ENCODE data around the gene TMEM238. TPM values are rescaled to one million over a fixed set of nuclear protein-coding genes. Genes with fewer than 3 reads are reported as not detected.

The TMEM238 gene, protein sequence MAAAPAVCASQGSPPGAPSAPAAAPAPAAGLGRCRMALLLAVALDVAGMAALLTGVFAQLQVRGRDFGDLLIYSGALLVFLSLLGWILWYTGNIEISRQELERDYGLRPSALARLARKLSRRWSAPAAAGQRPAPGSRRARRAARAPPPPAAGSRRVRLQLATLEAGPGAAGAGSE
- total RNA-seq, result not detected

DNA sequence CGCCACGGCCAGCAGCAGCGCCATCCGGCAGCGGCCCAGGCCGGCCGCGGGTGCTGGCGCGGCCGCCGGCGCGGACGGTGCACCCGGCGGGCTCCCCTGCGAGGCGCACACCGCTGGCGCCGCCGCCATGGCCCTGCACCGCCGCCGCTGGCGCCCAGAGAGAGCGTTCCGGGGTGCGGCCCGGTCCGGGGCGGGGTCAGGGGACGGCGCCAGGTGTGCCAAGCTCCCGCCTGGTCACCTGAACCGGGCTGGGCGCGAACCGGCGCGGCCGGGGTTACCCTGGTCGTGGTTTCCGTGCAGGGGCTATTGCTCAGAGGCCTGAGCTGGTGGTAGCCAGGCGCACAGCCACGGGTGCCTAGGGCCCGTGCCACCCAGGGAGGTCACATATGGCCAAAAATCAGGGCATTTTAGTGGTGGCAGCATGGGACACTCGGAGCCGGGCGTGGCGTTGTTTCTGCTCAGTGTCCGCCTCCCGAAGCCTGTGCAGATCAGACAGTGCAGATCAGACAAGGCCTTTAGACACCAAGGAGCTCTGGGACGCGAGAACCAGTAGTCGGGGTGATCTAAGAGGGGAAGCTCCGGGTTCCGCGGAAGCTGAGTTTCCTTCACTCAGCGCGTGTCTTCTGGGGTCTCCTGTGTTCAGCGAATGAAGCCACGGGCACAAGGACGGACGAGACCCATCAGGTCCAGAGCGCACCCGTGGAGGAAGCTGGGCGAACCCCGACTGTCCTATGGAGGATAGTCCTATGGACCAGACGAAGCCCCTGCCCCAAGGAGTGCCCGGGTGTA lies at the start of gene TMEM238:
Gene TMEM238 (minus strand): TSS at position 162 of the 789 bp plus-strand sequence. CDS start 33 bp downstream, at position 129.

DNA sequence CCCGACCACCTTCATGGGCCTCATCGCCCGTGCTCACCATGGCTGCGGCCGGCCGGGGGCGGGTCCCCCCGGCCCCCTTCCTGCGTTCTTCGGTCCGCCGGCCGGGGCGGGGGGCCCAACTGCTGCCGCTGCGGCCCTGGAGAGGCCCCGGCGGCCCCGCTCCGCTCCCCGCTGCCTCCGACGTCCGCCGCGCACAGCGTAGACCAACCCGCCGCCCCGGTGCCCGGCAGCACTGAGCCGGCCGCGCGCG lies 23.4 kb upstream of the TMEM238 start, which contains the start of gene UBE2S:
Gene UBE2S (minus strand): TSS at position 239 of the 250 bp plus-strand sequence. CDS start 199 bp downstream, at position 40.

DNA sequence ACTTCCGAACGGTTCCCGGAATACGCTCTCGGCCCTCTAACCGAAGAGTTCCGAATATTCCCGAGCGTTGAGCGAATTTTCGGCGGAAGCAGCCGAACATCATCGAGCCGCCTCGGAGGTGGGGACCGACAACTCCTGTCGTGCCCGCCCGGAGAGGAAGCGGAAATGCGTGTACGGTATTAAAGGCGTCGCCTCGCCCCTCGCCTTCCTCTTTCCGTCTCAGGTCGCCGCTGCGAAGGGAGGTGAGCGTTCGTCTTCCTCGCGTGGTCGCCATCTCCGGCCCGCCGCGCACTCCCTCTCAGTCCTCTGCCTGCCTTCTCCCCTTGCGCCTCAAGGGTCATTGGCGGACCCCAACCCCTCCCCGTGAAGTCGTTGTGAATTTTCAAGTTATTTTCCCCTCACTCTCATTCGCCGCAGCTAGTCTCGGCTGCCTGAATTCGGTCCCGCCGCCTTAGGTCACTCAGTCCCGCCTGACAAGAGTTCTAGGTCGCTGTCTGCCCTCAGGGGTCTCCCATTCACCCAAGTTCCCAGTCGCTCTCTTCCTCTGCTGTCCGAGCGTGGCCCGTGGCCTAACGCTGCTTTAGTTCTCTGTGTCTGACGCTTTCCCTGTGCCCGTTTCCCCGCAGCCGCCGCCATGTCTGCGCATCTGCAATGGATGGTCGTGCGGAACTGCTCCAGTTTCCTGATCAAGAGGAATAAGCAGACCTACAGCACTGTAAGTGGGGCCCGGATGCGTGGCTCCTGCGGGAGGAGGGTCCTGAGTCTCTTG lies 1.8 kb upstream of the TMEM238 start, which contains the start of gene RPL28:
Gene RPL28 (plus strand): TSS at position 209 of the 769 bp plus-strand sequence. CDS start 426 bp downstream, at position 635.

DNA sequence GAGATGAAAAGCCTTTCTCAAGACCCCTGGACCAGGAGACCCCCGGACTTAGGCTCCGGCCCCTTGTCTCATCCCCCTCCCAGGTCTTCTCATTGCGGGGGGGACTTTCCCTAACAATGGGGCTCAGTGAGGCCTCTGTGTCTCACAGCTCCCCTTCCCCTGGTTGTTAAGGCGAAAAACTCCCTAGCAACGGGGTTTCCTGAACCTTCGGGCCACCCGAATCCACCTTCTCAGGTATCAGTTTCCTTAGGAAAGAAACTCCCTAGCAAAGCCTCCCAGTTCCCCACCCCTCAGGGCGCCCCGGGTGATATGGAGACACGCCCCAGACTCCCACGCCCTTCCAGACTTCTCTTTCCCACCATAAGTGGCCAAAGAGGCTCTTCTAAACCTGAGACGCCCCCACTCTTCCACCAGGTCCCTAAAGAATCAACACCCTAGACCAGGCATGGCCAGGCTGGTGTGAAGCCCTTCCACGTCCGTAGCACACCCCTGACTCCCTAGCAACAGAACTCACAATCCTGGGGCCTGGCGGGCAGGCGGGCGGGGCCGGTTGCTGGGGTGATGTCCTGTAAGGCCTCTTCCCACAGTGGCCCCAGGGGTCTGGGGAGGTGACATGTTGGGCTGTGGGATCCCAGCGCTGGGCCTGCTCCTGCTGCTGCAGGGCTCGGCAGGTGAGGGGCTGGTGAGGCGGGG lies 7.7 kb downstream of the TMEM238 start, which contains the start of gene TMEM190:
Gene TMEM190 (plus strand): TSS at position 586 of the 693 bp plus-strand sequence. CDS start 28 bp downstream, at position 614.

DNA sequence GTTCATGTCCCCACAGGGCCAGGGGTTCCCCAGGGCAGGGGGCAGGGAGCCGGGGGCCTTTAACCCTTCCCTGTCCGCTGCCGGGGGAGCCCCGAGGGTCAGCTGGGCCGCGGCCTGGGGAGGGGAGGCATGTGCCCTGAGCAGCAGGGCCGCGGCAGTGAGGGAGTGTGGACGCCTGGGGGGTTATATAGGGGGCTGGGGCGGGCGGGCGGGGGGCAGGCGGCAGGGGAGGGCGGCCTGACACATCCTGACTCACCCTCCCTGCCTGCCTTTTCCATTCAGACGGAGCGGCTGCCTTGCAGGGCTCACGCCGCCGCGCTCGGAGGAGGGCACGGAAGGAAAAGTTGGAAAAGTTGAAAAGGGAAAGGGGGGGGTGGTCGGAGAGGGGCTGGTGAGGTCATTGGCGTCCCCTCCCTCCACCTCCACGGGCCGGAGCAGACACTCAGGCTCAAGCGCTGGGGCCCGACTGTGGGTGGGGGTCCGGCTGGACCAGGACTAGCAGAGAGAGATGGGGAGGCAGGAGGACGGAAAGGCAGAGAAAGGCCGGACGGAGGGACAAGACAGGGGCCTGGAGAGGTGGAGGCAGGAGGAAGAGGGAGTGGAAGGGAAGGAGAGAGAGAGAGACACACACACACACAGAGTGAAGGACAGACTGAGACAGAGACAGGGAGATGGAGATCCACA lies 13.6 kb downstream of the TMEM238 start, which contains the start of gene IL11:
Gene IL11 (minus strand): TSS at position 159 of the 684 bp plus-strand sequence. CDS start 153 bp downstream, at position 6.

DNA sequence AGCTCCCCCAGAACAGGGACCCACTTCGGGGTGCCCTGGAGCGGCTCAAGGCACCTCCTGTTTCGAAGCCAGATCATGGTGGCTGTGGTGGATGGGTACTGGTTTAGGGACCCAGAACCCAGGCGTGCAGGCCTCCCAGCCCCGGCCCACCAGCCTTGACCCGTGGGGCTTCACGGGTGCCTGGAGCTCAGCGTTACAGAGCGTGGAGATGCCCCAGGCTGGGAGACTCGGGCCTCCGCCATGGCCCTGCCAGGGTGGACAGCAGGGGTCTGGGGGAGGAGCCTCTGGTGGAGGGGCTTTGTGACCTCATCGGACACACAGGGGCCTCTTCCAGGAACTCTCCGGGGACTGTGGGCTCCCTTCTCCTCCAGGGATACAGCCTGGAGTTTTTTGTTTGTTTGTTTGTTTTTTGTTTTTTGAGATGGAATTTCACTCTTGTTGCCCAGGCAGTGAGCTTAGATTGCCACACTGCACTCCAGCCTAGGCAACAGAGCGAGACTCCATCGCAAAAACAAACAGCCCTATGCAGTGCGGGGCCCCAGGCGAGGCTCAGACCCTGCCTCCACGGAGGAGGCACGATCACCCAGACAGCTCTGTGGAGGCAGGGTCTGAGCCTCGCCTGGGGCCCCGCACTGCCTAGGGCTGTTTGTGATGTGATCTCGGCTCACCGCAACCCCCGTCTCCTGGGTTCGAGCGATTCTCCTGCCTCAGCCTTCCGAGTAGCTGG lies 20.9 kb downstream of the TMEM238 start, which contains the start of gene GARIN5B:
Gene GARIN5B (minus strand): TSS at position 271 of the 727 bp plus-strand sequence. CDS start 194 bp downstream, at position 77.

DNA sequence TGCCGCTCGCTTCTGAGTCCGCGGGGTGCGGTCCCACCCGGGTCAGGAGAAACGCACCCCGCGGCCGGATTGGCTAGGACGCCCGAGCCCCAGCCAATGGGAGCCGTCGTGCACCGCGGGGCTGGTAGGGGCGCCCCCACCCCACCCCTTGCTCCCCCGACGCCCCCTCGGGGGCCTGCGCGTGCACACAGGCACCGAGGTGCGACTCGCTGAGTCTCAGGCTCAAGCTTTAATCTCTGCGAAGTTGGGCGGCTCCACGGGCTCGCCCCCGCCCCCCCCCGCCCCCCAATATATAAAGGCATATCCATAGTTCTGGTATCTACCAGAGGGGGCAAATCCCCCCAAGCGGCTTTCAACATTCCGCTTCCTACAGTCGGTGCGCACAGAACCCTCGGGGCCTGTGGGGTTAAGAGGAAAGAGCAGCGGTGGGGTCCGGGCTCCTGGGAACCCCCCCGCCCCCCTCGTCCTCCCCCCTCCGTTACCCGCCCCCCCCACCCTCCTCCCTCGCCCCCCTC lies 29.3 kb downstream of the TMEM238 start, which contains the start of gene COX6B2:
Gene COX6B2 (minus strand): TSS at position 22 of the 515 bp plus-strand sequence. CDS start 198 bp downstream, outside the sequence.

DNA sequence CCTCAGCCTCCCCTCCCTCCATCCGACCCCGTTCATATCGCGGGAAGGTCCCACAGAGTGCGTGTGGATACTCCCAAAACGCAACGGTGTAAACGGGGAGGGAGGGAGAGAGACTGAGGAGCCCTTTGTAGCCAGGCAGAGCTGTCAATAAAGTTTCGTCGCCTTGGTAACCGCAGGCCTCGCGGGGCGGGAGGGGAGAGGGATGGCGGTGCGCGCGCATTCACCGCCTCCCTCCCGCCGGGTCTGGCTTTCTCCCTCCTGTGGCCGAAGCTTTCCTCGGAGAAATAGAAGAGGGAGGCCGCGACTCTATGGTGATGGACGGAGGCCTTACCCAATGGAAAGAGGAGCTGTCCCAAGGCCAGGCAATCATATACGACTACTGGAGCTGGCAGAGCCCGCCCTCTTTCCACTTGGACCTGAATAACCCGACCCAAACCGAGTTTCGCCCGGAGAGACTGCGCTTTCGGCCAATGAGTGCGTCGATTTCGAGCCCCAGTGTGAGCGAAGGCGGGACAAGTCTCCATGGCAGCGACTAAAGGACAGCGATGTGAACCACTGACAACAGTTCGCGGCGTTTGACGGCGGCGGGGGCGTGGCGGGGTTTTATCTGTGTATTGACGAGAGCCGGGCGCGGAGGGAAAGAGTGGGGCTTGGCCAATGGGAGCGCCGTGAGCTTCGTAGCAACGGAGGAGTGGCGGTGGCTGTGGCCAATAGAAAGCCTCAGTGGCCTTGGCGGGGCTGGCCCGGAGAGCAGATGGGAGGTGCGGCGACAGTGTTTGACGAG lies 44.8 kb downstream of the TMEM238 start, which contains the start of gene KMT5C:
Gene KMT5C (plus strand): TSS at position 772 of the 784 bp plus-strand sequence. CDS start 2,061 bp downstream, outside the sequence.

Other genes starting within 250 kb of the TMEM238 start
- gene TNNT1, start 235.1 kb downstream of the TMEM238 start, total RNA-seq, result 1 to 10 TPM in 1 of 2 donors, under 1 TPM in 1; 0.34 to 9.0 TPM
- gene TNNI3, start 226.6 kb downstream of the TMEM238 start, total RNA-seq, result 1 to 10 TPM in 1 of 2 donors, under 1 TPM in 1; 1.00 to 1.0 TPM
- gene DNAAF3, start 217.7 kb downstream of the TMEM238 start, total RNA-seq, result 1 to 10 TPM; 2.1 to 2.7 TPM
- 1 to 10 TPM in 1 of 2 donors, under 1 TPM in 1; 0.33 to 1.0 TPM for gene SYT5, start 204.0 kb downstream of the TMEM238 start, total RNA-seq
- gene PTPRH, start 174.8 kb downstream of the TMEM238 start, total RNA-seq, result 10 to 100 TPM; 12.4 to 15.3 TPM
- 1 to 10 TPM; 1.4 to 1.7 TPM for gene TMEM86B, start 155.5 kb downstream of the TMEM238 start, total RNA-seq
- 10 to 100 TPM; 51.3 to 54.3 TPM for gene PPP6R1, start 125.3 kb downstream of the TMEM238 start, total RNA-seq
- 10 to 100 TPM; 35.4 to 50.3 TPM for gene HSPBP1, start 104.2 kb downstream of the TMEM238 start, total RNA-seq
- 1 to 10 TPM; 2.7 to 3.1 TPM for gene BRSK1, start 100.3 kb downstream of the TMEM238 start, total RNA-seq
- not detected for gene TMEM150B, start 59.0 kb downstream of the TMEM238 start, total RNA-seq
- 10 to 100 TPM; 10.3 to 12.0 TPM for gene KMT5C, start 44.4 kb downstream of the TMEM238 start, total RNA-seq
- not detected for gene COX6B2, start 29.6 kb downstream of the TMEM238 start, total RNA-seq
- not detected for gene GARIN5B, start 21.0 kb downstream of the TMEM238 start, total RNA-seq
- 1 to 10 TPM in 1 of 2 donors, not detected in 1; 1.0 TPM for gene IL11, start 13.8 kb downstream of the TMEM238 start, total RNA-seq
- not detected for gene TMEM190, start 7.5 kb downstream of the TMEM238 start, total RNA-seq
- gene RPL28, start 1.6 kb upstream of the TMEM238 start, total RNA-seq, result 100 to 1,000 TPM; 230 to 328 TPM
- 100 to 1,000 TPM; 248 to 380 TPM for gene UBE2S, start 23.5 kb upstream of the TMEM238 start, total RNA-seq
- gene SHISA7, start 59.0 kb upstream of the TMEM238 start, total RNA-seq, result not detected
- 10 to 100 TPM; 66.4 to 95.6 TPM for gene ISOC2, start 77.3 kb upstream of the TMEM238 start, total RNA-seq
- gene C19orf85, start 80.5 kb upstream of the TMEM238 start, total RNA-seq, result not detected
- gene ZNF628, start 92.3 kb upstream of the TMEM238 start, total RNA-seq, result 1 to 10 TPM; 4.8 to 5.7 TPM
- 10 to 100 TPM; 13.4 to 18.6 TPM for gene NAT14, start 100.9 kb upstream of the TMEM238 start, total RNA-seq
- under 1 TPM; 0.67 to 0.69 TPM for gene SSC5D, start 104.1 kb upstream of the TMEM238 start, total RNA-seq
- not detected for gene SBK2, start 152.8 kb upstream of the TMEM238 start, total RNA-seq
- gene SBK3, start 161.3 kb upstream of the TMEM238 start, total RNA-seq, result not detected
- gene ZNF579, start 196.6 kb upstream of the TMEM238 start, total RNA-seq, result 1 to 10 TPM; 4.5 to 7.0 TPM
- 1 to 10 TPM; 2.4 to 3.3 TPM for gene FIZ1, start 215.2 kb upstream of the TMEM238 start, total RNA-seq
- gene ZNF524, start 216.0 kb upstream of the TMEM238 start, total RNA-seq, result 1 to 10 TPM; 6.3 to 6.9 TPM
- 1 to 10 TPM; 1.4 to 2.3 TPM for gene ZNF865, start 221.4 kb upstream of the TMEM238 start, total RNA-seq
- 1 to 10 TPM; 3.3 to 4.5 TPM for gene ZNF784, start 240.3 kb upstream of the TMEM238 start, total RNA-seq

Data from melanocyte of skin (primary cell).